Measurements from ENCODE around the gene LMNA. TPM values are rescaled to one million over a fixed set of nuclear protein-coding genes. Genes with fewer than 3 reads are reported as not detected.

Gene LMNA
- total RNA-seq, 2 experiments from 2014 or later = 6.5 to 14.3 TPM

GRCh38 chr1:156164125-156164831 lies 49.8 kb downstream of the LMNA start:
- ChIA-PET POLR2A (interaction anchor here (0.7 to 5.2 kb wide), 10 partner anchors 9 to 48 kb away, joined by 3 to 21 read pairs (median 4); partner anchors contain the start of gene PMF1), CTCF (ENCODE audit: unreplicated experiment) (interaction anchor here (1.0 kb wide), 1 partner anchor 18 kb away, joined by 3 read pairs; no protein-coding TSS in a partner anchor)
- BruUV-seq (replicated peaks) = no TSS peak
- peaks cover 95% of the 10 kb centered on the region for H3K36me3 ChIP-seq (ENCODE audit: insufficient read depth, low read length)
- intact Hi-C loops (cut with micrococcal nuclease; ENCODE audit: unreplicated experiment) = no loop called here
- TF ChIP-seq, protein P1, sequence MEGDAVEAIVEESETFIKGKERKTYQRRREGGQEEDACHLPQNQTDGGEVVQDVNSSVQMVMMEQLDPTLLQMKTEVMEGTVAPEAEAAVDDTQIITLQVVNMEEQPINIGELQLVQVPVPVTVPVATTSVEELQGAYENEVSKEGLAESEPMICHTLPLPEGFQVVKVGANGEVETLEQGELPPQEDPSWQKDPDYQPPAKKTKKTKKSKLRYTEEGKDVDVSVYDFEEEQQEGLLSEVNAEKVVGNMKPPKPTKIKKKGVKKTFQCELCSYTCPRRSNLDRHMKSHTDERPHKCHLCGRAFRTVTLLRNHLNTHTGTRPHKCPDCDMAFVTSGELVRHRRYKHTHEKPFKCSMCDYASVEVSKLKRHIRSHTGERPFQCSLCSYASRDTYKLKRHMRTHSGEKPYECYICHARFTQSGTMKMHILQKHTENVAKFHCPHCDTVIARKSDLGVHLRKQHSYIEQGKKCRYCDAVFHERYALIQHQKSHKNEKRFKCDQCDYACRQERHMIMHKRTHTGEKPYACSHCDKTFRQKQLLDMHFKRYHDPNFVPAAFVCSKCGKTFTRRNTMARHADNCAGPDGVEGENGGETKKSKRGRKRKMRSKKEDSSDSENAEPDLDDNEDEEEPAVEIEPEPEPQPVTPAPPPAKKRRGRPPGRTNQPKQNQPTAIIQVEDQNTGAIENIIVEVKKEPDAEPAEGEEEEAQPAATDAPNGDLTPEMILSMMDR (conservative IDR thresholded peaks at IDR 0.05; ENCODE audit: low read length) = no peak
- no peak for TF ChIP-seq EZH2phosphoT487 (IDR thresholded peaks at IDR 0.05; ENCODE audit: borderline replicate concordance, low read depth, low read length)
- no peak overlapping the region for H3K4me3 ChIP-seq (ENCODE audit: low read depth, low read length, poor library complexity, severe bottlenecking)
- no peak overlapping the region for H2AFZ ChIP-seq (ENCODE audit: low read length)
- peaks cover 31% of the 10 kb centered on the region for H3K4me1 ChIP-seq (ENCODE audit: insufficient read depth, low read length, poor library complexity, severe bottlenecking)
- peaks cover 9% of the 10 kb centered on the region; the same call in 1 of the 2 replicates for H3K9me3 ChIP-seq (ENCODE audit: low read length)
- peaks cover 11% of the 10 kb centered on the region; the same call in 1 of the 2 replicates for H3K79me2 ChIP-seq (ENCODE audit: insufficient read depth, low read depth, low read length)
- H4K20me1 ChIP-seq (ENCODE audit: insufficient read depth, low read length) = no peaks in the 10 kb centered on the region
- no peak overlapping the region for H3K4me2 ChIP-seq (ENCODE audit: low read length)
- no peaks in the 10 kb centered on the region for H3K9me2 ChIP-seq (ENCODE audit: insufficient read depth, low read length)
- no peak overlapping the region for H3K27ac ChIP-seq (ENCODE audit: low read depth, low read length, poor library complexity, severe bottlenecking)
- DNase-seq (ENCODE audit: low spot score) = no peak

- Histone ChIP-seq H2AFZ (ENCODE audit: low read length) (no peak overlapping the region), H3K79me2 (ENCODE audit: insufficient read depth, low read depth, low read length) (peaks cover 5% of the 10 kb centered on the region; the same call in 1 of the 2 replicates), H3K4me1 (ENCODE audit: insufficient read depth, low read length, poor library complexity, severe bottlenecking) (peaks cover 23% of the 10 kb centered on the region), H3K9me3 (ENCODE audit: low read length) (peaks cover 9% of the 10 kb centered on the region; the same call in 1 of the 2 replicates), H3K4me2 (ENCODE audit: low read length) (no peak overlapping the region), H3K9me2 (ENCODE audit: insufficient read depth, low read length) (no peaks in the 10 kb centered on the region), H3K36me3 (ENCODE audit: insufficient read depth, low read length) (peaks cover 94% of the 10 kb centered on the region), H3K4me3 (ENCODE audit: low read depth, low read length, poor library complexity, severe bottlenecking) (no peak overlapping the region), H4K20me1 (ENCODE audit: insufficient read depth, low read length) (no peaks in the 10 kb centered on the region), H3K27ac (ENCODE audit: low read depth, low read length, poor library complexity, severe bottlenecking) (peak overlapping the region; percentile 31)
- no TSS peak for BruUV-seq (replicated peaks)
- CTCF ChIA-PET (ENCODE audit: unreplicated experiment) = interaction anchor here (1.0 kb wide), 2 partner anchors 19 to 60 kb away, joined by 3 read pairs; no protein-coding TSS in a partner anchor
- intact Hi-C loops (cut with micrococcal nuclease; ENCODE audit: unreplicated experiment) = no loop called here
- TF ChIP-seq, protein P1 (conservative IDR thresholded peaks at IDR 0.05; ENCODE audit: low read length) = no peak
- TF ChIP-seq EZH2phosphoT487 (IDR thresholded peaks at IDR 0.05; ENCODE audit: borderline replicate concordance, low read depth, low read length) = no peak
- no peak for DNase-seq (ENCODE audit: low spot score)
- POLR2A ChIA-PET = interaction anchor here (1.1 to 5.2 kb wide), 3 partner anchors 10 to 48 kb away, joined by 4 to 21 read pairs (median 6); partner anchors contain the start of gene PMF1
Observed at GRCh38 chr1:156165083-156165482, 50.6 kb downstream of the LMNA start.

DNA sequence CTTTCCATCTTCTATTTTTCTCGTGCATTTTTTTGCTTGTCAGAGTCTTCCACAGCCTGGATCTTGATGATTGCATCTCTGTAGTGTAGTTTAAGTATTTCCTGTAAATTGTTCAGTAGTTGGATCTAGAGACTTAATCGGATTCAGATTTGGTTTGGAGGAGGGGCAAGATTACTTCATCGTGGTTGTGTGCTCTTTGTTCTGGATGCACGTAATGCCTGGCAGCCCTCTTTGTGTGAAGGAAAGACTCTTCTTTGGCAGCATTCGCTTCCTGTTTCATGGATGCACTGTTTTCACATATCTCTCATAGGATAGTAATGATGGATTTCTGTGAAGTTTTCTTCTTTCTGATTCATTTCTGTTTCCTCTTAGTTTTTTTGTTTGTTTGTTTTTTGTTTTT lies 53.0 kb downstream of the LMNA start:
- no peak overlapping the region for H3K4me2 ChIP-seq (ENCODE audit: low read length)
- H3K4me3 ChIP-seq (ENCODE audit: low read depth, low read length, poor library complexity, severe bottlenecking) = no peak overlapping the region
- H3K79me2 ChIP-seq (ENCODE audit: insufficient read depth, low read depth, low read length) = 0 out of 2 replicates have a peak, but pooled peaks cover 3% of the 10 kb centered on the region
- ChIA-PET POLR2A (interaction anchor here (1.0 to 5.2 kb wide), 3 partner anchors 9 to 16 kb away, joined by 5 to 21 read pairs (median 7); no protein-coding TSS in a partner anchor), CTCF (ENCODE audit: unreplicated experiment) (no interaction called here)
- no peaks in the 10 kb centered on the region for H4K20me1 ChIP-seq (ENCODE audit: insufficient read depth, low read length)
- TF ChIP-seq, protein P1 (conservative IDR thresholded peaks at IDR 0.05; ENCODE audit: low read length) = no peak
- no peak for TF ChIP-seq EZH2phosphoT487 (IDR thresholded peaks at IDR 0.05; ENCODE audit: borderline replicate concordance, low read depth, low read length)
- intact Hi-C loops (cut with micrococcal nuclease; ENCODE audit: unreplicated experiment) = no loop called here
- no TSS peak for BruUV-seq (replicated peaks)
- H3K9me2 ChIP-seq (ENCODE audit: insufficient read depth, low read length) = no peaks in the 10 kb centered on the region
- DNase-seq (ENCODE audit: low spot score) = no peak
- peaks cover 91% of the 10 kb centered on the region for H3K36me3 ChIP-seq (ENCODE audit: insufficient read depth, low read length)
- no peak overlapping the region for H3K27ac ChIP-seq (ENCODE audit: low read depth, low read length, poor library complexity, severe bottlenecking)
- H3K4me1 ChIP-seq (ENCODE audit: insufficient read depth, low read length, poor library complexity, severe bottlenecking) = peaks cover 22% of the 10 kb centered on the region
- H2AFZ ChIP-seq (ENCODE audit: low read length) = no peak overlapping the region
- peaks cover 9% of the 10 kb centered on the region; the same call in 1 of the 2 replicates for H3K9me3 ChIP-seq (ENCODE audit: low read length)

All from OCI-LY7 (cell line).